Ectodermal cell (in vitro differentiated cells): ENCODE results near the gene SOCS2.

Experiments used
- H3K27ac ChIP-seq: 2 replicates; pipeline ENCODE4 v1.7.0; 2013; ENCODE audit warnings: mild to moderate bottlenecking, low read depth, low read length; ENCODE audit not compliant: insufficient read depth, poor library complexity, severe bottlenecking
- H3K27me3 ChIP-seq: 2 replicates; pipeline ENCODE4 v1.7.0; 2013; ENCODE audit warnings: mild to moderate bottlenecking, low read length; ENCODE audit not compliant: insufficient read depth, control insufficient read depth, poor library complexity, severe bottlenecking
- H3K36me3 ChIP-seq: one replicate; pipeline ENCODE4 v1.7.0; 2013; ENCODE audit warnings: low read length; ENCODE audit not compliant: control insufficient read depth, insufficient read depth
- H3K4me1 ChIP-seq: one replicate; pipeline ENCODE4 v1.7.0; 2013; ENCODE audit warnings: low read length; ENCODE audit not compliant: control insufficient read depth, insufficient read depth
- H3K4me3 ChIP-seq: 2 replicates; pipeline ENCODE4 v1.7.0; 2013; ENCODE audit warnings: low read depth, low read length, control low read depth; ENCODE audit not compliant: insufficient read depth
- H3K9me3 ChIP-seq: 2 replicates; pipeline ENCODE4 v1.7.0; 2013; ENCODE audit warnings: mild to moderate bottlenecking, low read length, moderate library complexity; ENCODE audit not compliant: control insufficient read depth
- WGBS, 2 experiments: methylation state at CpG; one replicate each; pipeline ENCODE4 v1.1.7; 2013; ENCODE audit warnings: missing lambda C conversion rate in 2 of 2; 5-methylcytosine and 5-hydroxymethylcytosine counted together

Gene SOCS2

DNA sequence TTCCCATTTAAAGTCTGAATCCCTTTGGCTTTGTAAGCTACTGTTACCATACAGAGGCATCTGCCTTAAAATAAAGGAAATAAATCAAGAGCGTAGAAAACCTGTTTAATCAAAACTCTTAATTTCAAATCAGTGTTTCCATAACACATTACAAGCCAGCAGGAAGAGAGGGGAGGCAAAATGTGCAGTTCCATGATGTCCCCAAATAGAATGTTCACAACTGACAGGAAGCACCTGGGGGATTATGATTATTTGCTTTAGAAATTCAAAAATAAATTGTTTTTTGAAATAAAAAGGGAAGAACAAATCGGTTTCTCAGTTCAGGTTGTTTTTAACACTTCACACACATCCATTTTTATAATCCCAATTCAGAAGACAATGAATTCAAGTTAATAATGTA lies 21.4 kb downstream of the SOCS2 start:
- Histone ChIP-seq H3K27ac (no peak overlapping the region), H3K9me3 (no peaks in the 10 kb centered on the region), H3K36me3 (no peaks in the 10 kb centered on the region), H3K27me3 (peaks cover 32% of the 10 kb centered on the region), H3K4me1 (peaks cover 4% of the 10 kb centered on the region), H3K4me3 (no peak overlapping the region)
- 100% methylated on average over 1 of the region's 2 CpGs; no CpG with 5 or more reads in 1 of the 2 experiments for WGBS, 2 experiments

DNA sequence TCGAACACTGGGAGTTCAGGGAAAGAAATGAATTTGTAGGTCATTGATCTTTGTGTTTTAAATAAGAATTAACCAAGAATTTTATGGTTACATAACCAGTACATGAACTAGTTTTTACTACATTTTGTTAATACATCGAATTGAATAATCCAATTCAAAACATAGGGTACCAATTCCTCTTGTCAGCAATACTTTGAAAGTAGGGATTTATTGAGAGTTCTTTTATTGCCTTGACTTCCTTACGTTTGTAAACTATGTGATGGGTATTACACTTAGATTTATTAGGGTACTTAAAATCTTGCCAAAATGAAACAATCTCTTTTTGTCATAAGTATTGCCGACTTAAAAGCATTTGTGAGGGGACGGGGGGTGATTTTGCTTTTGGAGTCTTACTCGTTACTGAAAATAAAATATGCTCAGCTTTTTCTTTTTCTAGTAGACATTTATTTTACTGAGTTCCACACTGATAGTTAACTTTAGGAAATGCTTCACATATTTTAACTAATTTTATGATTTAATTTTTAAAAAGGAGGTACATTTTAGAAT lies 22.4 kb downstream of the SOCS2 start:
- no peak overlapping the region for H3K4me3 ChIP-seq
- no peak overlapping the region for H3K27ac ChIP-seq
- H3K36me3 ChIP-seq = no peaks in the 10 kb centered on the region
- H3K27me3 ChIP-seq = peaks cover 31% of the 10 kb centered on the region
- peaks cover 4% of the 10 kb centered on the region for H3K4me1 ChIP-seq
- WGBS, 2 experiments = 90 to 91% methylated on average over 3 to 5 of the region's 6 CpGs
- no peaks in the 10 kb centered on the region for H3K9me3 ChIP-seq

DNA sequence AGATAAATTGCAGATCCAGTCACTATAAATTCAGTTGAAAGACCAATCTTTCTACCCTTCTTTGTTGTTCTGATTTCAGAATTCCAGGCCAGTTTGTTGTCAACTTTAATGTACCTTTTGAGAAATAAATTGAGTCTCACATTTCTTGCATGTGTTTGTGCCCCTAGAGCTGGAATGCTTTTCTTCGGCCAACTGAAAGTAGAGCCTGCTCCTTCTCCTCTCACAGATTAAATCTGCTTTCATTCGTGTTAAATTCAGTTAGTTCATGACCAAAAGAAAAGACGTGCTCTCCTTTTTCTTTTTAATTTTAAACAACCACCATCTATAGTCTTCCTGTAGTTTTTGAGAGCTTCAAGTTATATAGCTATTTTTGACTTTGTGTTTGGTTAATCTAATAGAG lies 22.9 kb downstream of the SOCS2 start:
- Histone ChIP-seq H3K4me1 (peaks cover 4% of the 10 kb centered on the region), H3K27me3 (peaks cover 29% of the 10 kb centered on the region), H3K27ac (no peak overlapping the region), H3K36me3 (no peaks in the 10 kb centered on the region), H3K4me3 (no peak overlapping the region), H3K9me3 (no peaks in the 10 kb centered on the region)
- WGBS, 2 experiments = 65 to 66% methylated on average over 3 of the region's 3 CpGs

DNA sequence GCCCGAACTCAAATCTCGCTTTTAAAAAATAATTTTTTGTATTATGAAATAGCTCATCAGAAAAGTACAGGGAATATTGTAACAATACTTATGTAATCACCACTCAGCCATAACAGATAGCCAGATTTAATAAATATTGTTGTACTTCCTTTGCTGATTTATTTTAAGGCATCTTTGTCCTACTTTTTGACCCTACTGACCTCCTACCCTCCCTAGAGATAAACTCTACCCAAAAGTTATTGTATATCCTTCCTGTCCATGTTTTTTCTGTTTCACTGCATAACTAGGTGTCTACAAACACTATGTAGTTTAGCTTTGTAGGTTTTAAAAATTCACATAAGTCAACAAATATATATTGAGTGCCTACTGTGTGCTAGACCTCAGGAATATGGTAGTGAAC lies 25.1 kb downstream of the SOCS2 start:
- H3K36me3 ChIP-seq = no peaks in the 10 kb centered on the region
- peaks cover 9% of the 10 kb centered on the region for H3K27me3 ChIP-seq
- no peak overlapping the region for H3K4me3 ChIP-seq
- WGBS, 2 experiments = 90% methylated on average over 2 of the region's 2 CpGs; no CpG with 5 or more reads in 1 of the 2 experiments
- no peak overlapping the region for H3K27ac ChIP-seq
- H3K4me1 ChIP-seq = no peaks in the 10 kb centered on the region
- no peaks in the 10 kb centered on the region for H3K9me3 ChIP-seq

DNA sequence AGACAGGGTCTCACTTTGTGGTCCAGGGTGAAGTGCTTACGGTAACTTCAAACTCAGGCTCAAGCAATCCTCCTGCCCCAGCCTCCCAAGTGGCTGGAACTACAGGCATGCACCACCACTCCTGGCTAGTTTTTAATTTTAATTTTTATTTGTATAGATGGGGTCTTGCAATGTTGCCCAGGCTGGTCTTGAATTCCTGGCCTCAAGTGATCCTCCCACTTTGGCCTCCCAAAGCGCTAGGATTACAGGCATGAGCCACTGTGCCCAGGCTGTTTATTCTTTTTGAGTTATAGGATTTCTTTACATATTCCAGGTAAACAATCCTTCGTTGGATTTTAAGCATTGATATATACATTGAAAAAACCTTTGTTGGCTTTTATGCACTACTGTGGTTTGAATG lies 26.7 kb downstream of the SOCS2 start:
- Histone ChIP-seq H3K27ac (no peak overlapping the region), H3K27me3 (no peaks in the 10 kb centered on the region), H3K4me3 (no peak overlapping the region), H3K9me3 (no peaks in the 10 kb centered on the region), H3K36me3 (no peaks in the 10 kb centered on the region), H3K4me1 (no peaks in the 10 kb centered on the region)
- 100% methylated on average over 1 to 3 of the region's 3 CpGs for WGBS, 2 experiments

DNA sequence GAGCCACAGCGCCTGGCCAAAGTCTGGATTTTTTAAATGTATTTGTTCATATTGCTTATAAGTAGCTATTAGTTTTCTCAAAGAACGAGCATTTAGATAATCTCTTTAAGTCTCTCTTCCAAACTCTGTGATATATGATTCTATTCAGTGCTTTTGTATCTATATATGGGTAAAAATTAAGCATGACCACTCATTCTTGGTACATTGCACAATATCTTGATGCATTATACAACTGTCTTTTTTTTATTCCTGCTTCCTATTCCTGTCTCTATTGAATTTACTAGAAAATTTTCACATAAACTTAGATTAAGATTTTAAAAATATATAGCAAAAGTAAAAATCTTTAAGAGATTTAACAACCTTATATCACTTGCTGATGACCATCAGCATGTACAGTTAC lies 29.1 kb downstream of the SOCS2 start:
- no peaks in the 10 kb centered on the region for H3K36me3 ChIP-seq
- no peaks in the 10 kb centered on the region for H3K4me1 ChIP-seq
- H3K9me3 ChIP-seq = no peaks in the 10 kb centered on the region
- H3K27ac ChIP-seq = no peak overlapping the region
- no peak overlapping the region for H3K4me3 ChIP-seq
- 97 to 100% methylated on average over 1 to 2 of the region's 2 CpGs for WGBS, 2 experiments
- H3K27me3 ChIP-seq = no peaks in the 10 kb centered on the region

DNA sequence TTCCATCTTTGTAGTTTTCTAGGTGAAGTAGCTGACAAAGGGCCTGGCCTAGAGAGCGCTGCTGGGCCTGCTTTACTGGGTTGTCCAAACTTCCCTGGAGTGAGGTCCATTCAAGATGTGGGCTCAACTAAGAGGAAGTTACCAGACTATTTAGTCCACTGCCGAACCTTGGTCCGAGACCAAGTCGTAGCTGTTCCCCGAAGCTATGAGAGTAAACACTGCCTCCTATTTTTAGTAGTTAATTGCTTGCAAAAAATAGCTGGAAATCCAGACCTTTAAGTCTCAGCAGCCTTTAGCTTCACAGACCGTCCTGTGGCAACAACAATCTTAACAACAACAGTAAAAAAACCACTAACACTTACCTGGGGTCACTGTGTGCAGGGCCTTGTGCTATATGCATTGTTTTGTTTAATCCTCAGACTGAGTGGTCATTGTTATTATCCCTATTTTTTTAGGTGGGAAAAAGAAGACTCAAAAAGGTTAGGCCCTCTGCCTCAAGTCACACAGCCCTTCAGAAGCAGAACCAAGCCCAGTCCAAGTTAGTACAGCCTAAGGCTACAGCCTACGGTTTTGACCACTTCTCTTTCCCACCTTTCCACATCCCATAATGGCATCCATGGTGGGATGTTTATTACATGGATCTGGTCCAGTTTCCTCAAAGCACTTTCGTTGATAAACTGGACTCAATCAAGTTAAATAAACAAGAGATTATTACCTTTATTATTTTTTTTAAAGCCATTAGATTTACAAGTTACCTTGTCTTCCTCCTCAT lies 30.6 kb downstream of the SOCS2 start:
- no peak overlapping the region for H3K4me3 ChIP-seq
- H3K9me3 ChIP-seq = no peaks in the 10 kb centered on the region
- no peak overlapping the region for H3K27ac ChIP-seq
- no peaks in the 10 kb centered on the region for H3K4me1 ChIP-seq
- H3K27me3 ChIP-seq = no peaks in the 10 kb centered on the region
- WGBS, 2 experiments = 91 to 92% methylated on average over 7 to 8 of the region's 8 CpGs
- no peaks in the 10 kb centered on the region for H3K36me3 ChIP-seq

DNA sequence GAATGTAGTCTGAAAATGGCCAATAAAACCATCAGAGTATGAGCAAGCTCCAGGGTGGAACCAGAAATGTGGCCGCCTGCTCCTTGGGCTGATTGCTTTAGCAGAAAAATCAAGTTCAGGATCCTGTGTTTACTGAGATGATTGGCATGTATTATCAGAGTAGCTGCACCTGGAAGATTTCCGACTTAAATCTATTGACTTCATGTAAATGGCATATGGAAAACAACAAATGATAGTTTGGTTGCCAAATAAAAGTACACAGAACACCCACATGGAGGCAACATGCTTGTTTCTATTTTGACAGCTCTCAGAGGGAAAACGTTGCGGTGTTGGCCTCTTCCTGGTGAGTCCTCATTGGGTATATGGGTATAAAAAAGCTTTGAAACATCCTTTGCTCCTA lies 31.3 kb downstream of the SOCS2 start:
- Histone ChIP-seq H3K27ac (no peak overlapping the region), H3K4me3 (no peak overlapping the region), H3K4me1 (no peaks in the 10 kb centered on the region), H3K27me3 (no peaks in the 10 kb centered on the region), H3K36me3 (no peaks in the 10 kb centered on the region), H3K9me3 (no peaks in the 10 kb centered on the region)
- 61 to 92% methylated on average over 3 to 4 of the region's 4 CpGs for WGBS, 2 experiments

DNA sequence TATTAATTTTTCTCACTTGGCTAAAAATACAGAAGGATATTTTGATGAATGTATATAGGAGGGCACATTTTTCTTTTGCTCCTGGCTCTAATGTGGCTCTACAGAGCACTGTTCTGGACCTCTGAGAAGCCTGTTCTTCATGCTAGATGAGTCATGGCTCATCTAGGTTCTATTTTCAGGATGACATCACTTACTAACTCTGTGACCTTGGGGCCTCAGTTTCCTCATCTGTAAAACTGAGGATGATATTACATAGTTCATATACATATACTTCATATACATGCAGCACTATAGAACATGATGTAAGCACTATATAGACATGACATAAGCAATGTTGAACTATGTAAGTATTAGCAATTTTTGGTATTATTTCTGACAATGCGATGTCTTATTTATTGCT lies 35.8 kb downstream of the SOCS2 start:
- no peak overlapping the region for H3K4me3 ChIP-seq
- H3K27me3 ChIP-seq = no peaks in the 10 kb centered on the region
- no peaks in the 10 kb centered on the region for H3K36me3 ChIP-seq
- H3K4me1 ChIP-seq = no peaks in the 10 kb centered on the region
- H3K27ac ChIP-seq = no peak overlapping the region
- WGBS, 2 experiments = 86 to 92% methylated on average over 1 of the region's 1 CpG
- H3K9me3 ChIP-seq = no peaks in the 10 kb centered on the region

DNA sequence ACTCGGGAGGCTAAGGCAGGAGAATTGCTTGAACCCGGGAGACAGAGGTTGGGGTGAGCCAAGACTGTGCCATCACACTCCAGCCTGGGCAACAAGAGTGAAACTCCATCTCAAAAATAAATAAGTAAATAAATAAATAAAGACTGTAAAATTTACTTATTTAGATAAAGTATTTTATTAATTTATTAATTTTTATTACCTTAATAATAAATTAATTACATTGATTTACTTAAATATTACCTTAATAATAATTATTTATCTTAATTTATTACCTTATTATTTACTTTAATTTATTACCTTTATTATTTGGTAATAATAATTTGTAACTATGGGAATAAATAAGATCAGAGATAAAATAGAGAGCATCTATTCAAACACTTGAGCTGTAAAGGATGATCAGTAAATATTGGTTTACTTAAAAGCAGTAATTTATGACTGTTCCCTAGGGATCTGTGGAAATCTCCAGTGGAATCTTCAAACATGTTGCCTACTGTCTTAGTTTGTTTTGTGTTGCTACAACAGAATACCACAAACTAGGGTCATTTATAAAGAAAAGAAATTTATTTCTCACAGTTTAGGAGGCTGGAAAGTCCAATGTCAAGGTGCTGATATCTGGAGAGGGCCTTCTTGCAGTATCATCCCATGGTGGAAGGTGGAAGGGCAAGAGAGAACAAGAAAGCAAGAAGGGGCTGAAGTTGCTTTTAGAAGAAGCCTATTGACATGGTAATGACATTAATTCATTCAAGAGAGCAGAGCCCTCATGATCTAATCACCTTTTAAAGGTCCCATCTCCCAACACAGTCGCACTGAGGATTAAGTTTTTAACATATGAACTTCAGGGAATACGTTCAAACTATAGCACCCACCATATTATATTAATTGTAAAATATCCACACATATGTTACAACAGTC lies 37.1 kb downstream of the SOCS2 start:
- no peaks in the 10 kb centered on the region for H3K4me1 ChIP-seq
- H3K9me3 ChIP-seq = no peaks in the 10 kb centered on the region
- WGBS, 2 experiments = 92 to 96% methylated on average over 4 of the region's 4 CpGs
- H3K27ac ChIP-seq = no peak overlapping the region
- no peaks in the 10 kb centered on the region for H3K27me3 ChIP-seq
- no peak overlapping the region for H3K4me3 ChIP-seq
- no peaks in the 10 kb centered on the region for H3K36me3 ChIP-seq
